VCaP (cell line): ENCODE data around the gene B2M.

Source experiments
- H3K27ac ChIP-seq: fragments of 450-650 bp; 2 replicates; pipeline ENCODE4 v1.5.1; 2017
- CTCF ChIP-seq: fragments of 450-650 bp; conservative IDR thresholded peaks from 2 replicates; pipeline ENCODE4 v1.5.1; 2017; ENCODE audit warnings: mild to moderate bottlenecking, moderate library complexity

Gene B2M

GRCh38 chr15:44706946-44707636, 4.2 kb upstream of the B2M start:
- H3K27ac ChIP-seq, result no peak overlapping the region
- no peak for TF ChIP-seq CTCF

DNA sequence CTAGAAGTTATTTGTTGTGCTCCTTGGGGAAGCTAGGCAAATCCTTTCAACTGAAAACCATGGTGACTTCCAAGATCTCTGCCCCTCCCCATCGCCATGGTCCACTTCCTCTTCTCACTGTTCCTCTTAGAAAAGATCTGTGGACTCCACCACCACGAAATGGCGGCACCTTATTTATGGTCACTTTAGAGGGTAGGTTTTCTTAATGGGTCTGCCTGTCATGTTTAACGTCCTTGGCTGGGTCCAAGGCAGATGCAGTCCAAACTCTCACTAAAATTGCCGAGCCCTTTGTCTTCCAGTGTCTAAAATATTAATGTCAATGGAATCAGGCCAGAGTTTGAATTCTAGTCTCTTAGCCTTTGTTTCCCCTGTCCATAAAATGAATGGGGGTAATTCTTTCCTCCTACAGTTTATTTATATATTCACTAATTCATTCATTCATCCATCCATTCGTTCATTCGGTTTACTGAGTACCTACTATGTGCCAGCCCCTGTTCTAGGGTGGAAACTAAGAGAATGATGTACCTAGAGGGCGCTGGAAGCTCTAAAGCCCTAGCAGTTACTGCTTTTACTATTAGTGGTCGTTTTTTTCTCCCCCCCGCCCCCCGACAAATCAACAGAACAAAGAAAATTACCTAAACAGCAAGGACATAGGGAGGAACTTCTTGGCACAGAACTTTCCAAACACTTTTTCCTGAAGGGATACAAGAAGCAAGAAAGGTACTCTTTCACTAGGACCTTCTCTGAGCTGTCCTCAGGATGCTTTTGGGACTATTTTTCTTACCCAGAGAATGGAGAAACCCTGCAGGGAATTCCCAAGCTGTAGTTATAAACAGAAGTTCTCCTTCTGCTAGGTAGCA, 851 bp upstream of the B2M start:
- peak; percentile 43 for TF ChIP-seq CTCF
- peak overlapping the region; percentile 89 for H3K27ac ChIP-seq

DNA sequence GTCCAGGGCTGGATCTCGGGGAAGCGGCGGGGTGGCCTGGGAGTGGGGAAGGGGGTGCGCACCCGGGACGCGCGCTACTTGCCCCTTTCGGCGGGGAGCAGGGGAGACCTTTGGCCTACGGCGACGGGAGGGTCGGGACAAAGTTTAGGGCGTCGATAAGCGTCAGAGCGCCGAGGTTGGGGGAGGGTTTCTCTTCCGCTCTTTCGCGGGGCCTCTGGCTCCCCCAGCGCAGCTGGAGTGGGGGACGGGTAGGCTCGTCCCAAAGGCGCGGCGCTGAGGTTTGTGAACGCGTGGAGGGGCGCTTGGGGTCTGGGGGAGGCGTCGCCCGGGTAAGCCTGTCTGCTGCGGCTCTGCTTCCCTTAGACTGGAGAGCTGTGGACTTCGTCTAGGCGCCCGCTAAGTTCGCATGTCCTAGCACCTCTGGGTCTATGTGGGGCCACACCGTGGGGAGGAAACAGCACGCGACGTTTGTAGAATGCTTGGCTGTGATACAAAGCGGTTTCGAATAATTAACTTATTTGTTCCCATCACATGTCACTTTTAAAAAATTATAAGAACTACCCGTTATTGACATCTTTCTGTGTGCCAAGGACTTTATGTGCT, 527 bp downstream of the B2M start:
- peak overlapping the region; percentile 89 for H3K27ac ChIP-seq

DNA sequence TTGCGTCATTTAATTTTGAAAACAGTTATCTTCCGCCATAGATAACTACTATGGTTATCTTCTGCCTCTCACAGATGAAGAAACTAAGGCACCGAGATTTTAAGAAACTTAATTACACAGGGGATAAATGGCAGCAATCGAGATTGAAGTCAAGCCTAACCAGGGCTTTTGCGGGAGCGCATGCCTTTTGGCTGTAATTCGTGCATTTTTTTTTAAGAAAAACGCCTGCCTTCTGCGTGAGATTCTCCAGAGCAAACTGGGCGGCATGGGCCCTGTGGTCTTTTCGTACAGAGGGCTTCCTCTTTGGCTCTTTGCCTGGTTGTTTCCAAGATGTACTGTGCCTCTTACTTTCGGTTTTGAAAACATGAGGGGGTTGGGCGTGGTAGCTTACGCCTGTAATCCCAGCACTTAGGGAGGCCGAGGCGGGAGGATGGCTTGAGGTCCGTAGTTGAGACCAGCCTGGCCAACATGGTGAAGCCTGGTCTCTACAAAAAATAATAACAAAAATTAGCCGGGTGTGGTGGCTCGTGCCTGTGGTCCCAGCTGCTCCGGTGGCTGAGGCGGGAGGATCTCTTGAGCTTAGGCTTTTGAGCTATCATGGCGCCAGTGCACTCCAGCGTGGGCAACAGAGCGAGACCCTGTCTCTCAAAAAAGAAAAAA, 1.2 kb downstream of the B2M start:
- TF ChIP-seq CTCF, result no peak
- peak overlapping the region; percentile 89 for H3K27ac ChIP-seq

More for the DNA sequence above, 527 bp downstream of the B2M start:
- no peak for TF ChIP-seq CTCF

GRCh38 chr15:44713006-44713966, 2.0 kb downstream of the B2M start:
- TF ChIP-seq CTCF, result peak; percentile 63
- H3K27ac ChIP-seq, result peak overlapping the region; percentile 89

GRCh38 chr15:44715142-44715796, 4.0 kb downstream of the B2M start:
- no peak for TF ChIP-seq CTCF
- H3K27ac ChIP-seq, result no peak overlapping the region
